Activated naive CD4-positive, alpha-beta T cell treated with anti-CD3 and anti-CD28 coated beads, Interleukin-2, amount 50 U/mL, for 16 hours (primary cell): ENCODE data around the gene ALOX5AP.
A peak's percentile ranks its signal among the peaks of the same experiment; 100 is the strongest.

Experiments used
- DNase-seq: peaks from one replicate; pipeline ENCODE4 v3.0.0-alpha.2; 2020

Gene ALOX5AP

GRCh38 chr13:30735025-30735871, at the start of gene ALOX5AP:
TSS of gene ALOX5AP (plus strand) at chr13:30735543. CDS start at chr13:30735606, 63 bp downstream.
- DNase-seq: peak; percentile 22

- no peak for DNase-seq
Measured at GRCh38 chr13:30685987-30686386, 49.4 kb upstream of the ALOX5AP start.

GRCh38 chr13:30687601-30688000, 47.7 kb upstream of the ALOX5AP start:
- no peak for DNase-seq

GRCh38 chr13:30689752-30690151, 45.6 kb upstream of the ALOX5AP start:
- DNase-seq: no peak

GRCh38 chr13:30690282-30691188, 44.8 kb upstream of the ALOX5AP start:
- DNase-seq: no peak

GRCh38 chr13:30692113-30692512, 43.2 kb upstream of the ALOX5AP start:
- DNase-seq: no peak

- no peak for DNase-seq
Measured at GRCh38 chr13:30696278-30697176, 38.8 kb upstream of the ALOX5AP start.

- no peak for DNase-seq
Measured at GRCh38 chr13:30697177-30697953, 38.0 kb upstream of the ALOX5AP start.

- DNase-seq: no peak
Measured at GRCh38 chr13:30697996-30698401, 37.3 kb upstream of the ALOX5AP start.

- DNase-seq: no peak
Measured at GRCh38 chr13:30698488-30699005, 36.8 kb upstream of the ALOX5AP start.

GRCh38 chr13:30700364-30700763, 35.0 kb upstream of the ALOX5AP start:
- DNase-seq: no peak

- DNase-seq: no peak
Measured at GRCh38 chr13:30702006-30702405, 33.3 kb upstream of the ALOX5AP start.

GRCh38 chr13:30704596-30704995, 30.7 kb upstream of the ALOX5AP start:
- no peak for DNase-seq

- no peak for DNase-seq
Measured at GRCh38 chr13:30705680-30706079, 29.7 kb upstream of the ALOX5AP start.

GRCh38 chr13:30708541-30708940, 26.8 kb upstream of the ALOX5AP start:
- no peak for DNase-seq

GRCh38 chr13:30710442-30710841, 24.9 kb upstream of the ALOX5AP start:
- DNase-seq: no peak

GRCh38 chr13:30711375-30711774, 24.0 kb upstream of the ALOX5AP start:
- DNase-seq: no peak

GRCh38 chr13:30711837-30712236, 23.5 kb upstream of the ALOX5AP start:
- no peak for DNase-seq

- DNase-seq: no peak
Measured at GRCh38 chr13:30712536-30713532, 22.5 kb upstream of the ALOX5AP start.

- no peak for DNase-seq
Measured at GRCh38 chr13:30714629-30715371, 20.5 kb upstream of the ALOX5AP start.
